Vagina (tissue), 2 donors: ENCODE measurements around the gene CADM2. TPM values are rescaled to one million over a fixed set of nuclear protein-coding genes. Genes with fewer than 3 reads are reported as not detected.

Source experiments
- DNase-seq, 2 donors: peaks; one replicate each; pipeline ENCODE4 v3.0.0-alpha.2; 2017; ENCODE audit errors: extremely low spot score in 2 of 2
- H3K27ac ChIP-seq: fragments of 200-600 bp; sonication (generic); one replicate; pipeline ENCODE4 v1.5.1; 2019
- H3K27me3 ChIP-seq: fragments of 200-600 bp; sonication (generic); one replicate; pipeline ENCODE4 v1.5.1; 2019
- H3K36me3 ChIP-seq, 2 donors: fragments of 200-600 bp; sonication (generic); one replicate each; pipeline ENCODE4 v1.5.1; 2017 to 2019
- H3K4me1 ChIP-seq: fragments of 200-600 bp; sonication (generic); one replicate; pipeline ENCODE4 v1.5.1; 2019
- H3K4me3 ChIP-seq, 2 donors: fragments of 200-600 bp; sonication (generic); 1 replicate in 1 of 2; 2 replicates in 1 of 2; pipeline ENCODE4 v1.5.1; 2016 to 2019
- H3K9me3 ChIP-seq: fragments of 200-600 bp; sonication (generic); one replicate; pipeline ENCODE4 v1.5.1; 2019
- CTCF ChIP-seq, 3 experiments: fragments of 450-650 bp in 2 of 3; fragments of 200-600 bp in 1 of 3; sonication (generic) in 1 of 3; IDR thresholded peaks; one replicate each; pipeline ENCODE4 v1.5.1; 2017 to 2019; ENCODE audit warnings: antibody characterized with exemption in 3 of 3, mild to moderate bottlenecking in 2 of 3, moderate library complexity in 2 of 3
- POLR2A ChIP-seq, 2 donors: fragments of 450-650 bp; IDR thresholded peaks; one replicate each; pipeline ENCODE4 v1.6.1; 2017; ENCODE audit warnings: antibody characterized with exemption in 2 of 2, mild to moderate bottlenecking in 2 of 2, moderate library complexity in 2 of 2
- POLR2AphosphoS5 ChIP-seq, 2 donors: sonication (generic); formaldehyde crosslinking; IDR thresholded peaks; one replicate each; pipeline ENCODE4 v1.9.0; 2017; ENCODE audit warnings: antibody characterized with exemption in 2 of 2, mild to moderate bottlenecking in 2 of 2, low read depth in 1 of 2; ENCODE audit not compliant: insufficient read depth in 1 of 2
- intact Hi-C: fragments of 100-400 bp; cut with DNase I; formaldehyde crosslinking; loops from one replicate; pipeline ENCODE4 v1.15.1; 2023
- total RNA-seq: library from RNA; depleted of rRNA; stranded (reverse); fragments of >200 nt; gene quantifications from one replicate; pipeline ENCODE4 v1.2.3, GENCODE V29; 2016

The CADM2 gene
- total RNA-seq, 1 donor from 2014 or later: 3.7 TPM

- Histone ChIP-seq H3K9me3 (no peaks in the 10 kb centered on the region), H3K27me3 (no peaks in the 10 kb centered on the region), H3K4me3 (no peak overlapping the region), H3K4me1 (no peaks in the 10 kb centered on the region), H3K27ac (no peak overlapping the region), H3K36me3 (no peaks in the 10 kb centered on the region)
- no peak for DNase-seq
- intact Hi-C loops: no loop called here
- TF ChIP-seq POLR2AphosphoS5 (IDR thresholded peaks at IDR 0.05; ENCODE audit: insufficient read depth in 1 of 2, low read depth in 1 of 2): no peak
- TF ChIP-seq POLR2A (IDR thresholded peaks at IDR 0.05): no peak
- no peak for TF ChIP-seq CTCF (IDR thresholded peaks at IDR 0.05)
Observed at GRCh38 chr3:85004147-85004546, 45.4 kb downstream of the CADM2 start.

- Histone ChIP-seq H3K9me3 (no peaks in the 10 kb centered on the region), H3K27me3 (no peaks in the 10 kb centered on the region), H3K4me1 (no peaks in the 10 kb centered on the region), H3K4me3 (no peak overlapping the region), H3K36me3 (no peaks in the 10 kb centered on the region), H3K27ac (no peak overlapping the region)
- TF ChIP-seq CTCF (IDR thresholded peaks at IDR 0.05) (no peak), POLR2A (IDR thresholded peaks at IDR 0.05) (no peak), POLR2AphosphoS5 (IDR thresholded peaks at IDR 0.05; ENCODE audit: insufficient read depth in 1 of 2, low read depth in 1 of 2) (no peak)
- DNase-seq: no peak
- intact Hi-C loops: no loop called here
Observed at GRCh38 chr3:85005946-85006345, 47.2 kb downstream of the CADM2 start.

- H3K4me3 ChIP-seq: no peak overlapping the region
- H3K4me1 ChIP-seq: no peaks in the 10 kb centered on the region
- DNase-seq: no peak
- no peak overlapping the region for H3K27ac ChIP-seq
- H3K27me3 ChIP-seq: no peaks in the 10 kb centered on the region
- H3K9me3 ChIP-seq: no peaks in the 10 kb centered on the region
- H3K36me3 ChIP-seq: no peaks in the 10 kb centered on the region
- intact Hi-C loops: no loop called here
- TF ChIP-seq CTCF (IDR thresholded peaks at IDR 0.05) (no peak), POLR2A (IDR thresholded peaks at IDR 0.05) (no peak), POLR2AphosphoS5 (IDR thresholded peaks at IDR 0.05; ENCODE audit: insufficient read depth in 1 of 2, low read depth in 1 of 2) (no peak)
Observed at GRCh38 chr3:85007195-85008094, 48.7 kb downstream of the CADM2 start.

GRCh38 chr3:85020828-85021227 lies 62.0 kb downstream of the CADM2 start:
- Histone ChIP-seq H3K9me3 (no peaks in the 10 kb centered on the region), H3K36me3 (no peaks in the 10 kb centered on the region), H3K4me1 (no peaks in the 10 kb centered on the region), H3K4me3 (no peak overlapping the region), H3K27ac (no peak overlapping the region), H3K27me3 (no peaks in the 10 kb centered on the region)
- no peak for DNase-seq
- intact Hi-C loops: no loop called here
- TF ChIP-seq POLR2AphosphoS5 (IDR thresholded peaks at IDR 0.05; ENCODE audit: insufficient read depth in 1 of 2, low read depth in 1 of 2) (no peak), POLR2A (IDR thresholded peaks at IDR 0.05) (no peak), CTCF (IDR thresholded peaks at IDR 0.05) (no peak)

- no peak for DNase-seq
- H3K27ac ChIP-seq: no peak overlapping the region
- TF ChIP-seq POLR2A (IDR thresholded peaks at IDR 0.05): no peak
- TF ChIP-seq CTCF (IDR thresholded peaks at IDR 0.05): no peak
- no peak for TF ChIP-seq POLR2AphosphoS5 (IDR thresholded peaks at IDR 0.05; ENCODE audit: insufficient read depth in 1 of 2, low read depth in 1 of 2)
- no peaks in the 10 kb centered on the region for H3K27me3 ChIP-seq
- intact Hi-C loops: no loop called here
- no peaks in the 10 kb centered on the region for H3K4me1 ChIP-seq
- H3K4me3 ChIP-seq: no peak overlapping the region
- H3K9me3 ChIP-seq: no peaks in the 10 kb centered on the region
- H3K36me3 ChIP-seq: no peaks in the 10 kb centered on the region
Observed at GRCh38 chr3:85030052-85030451, 71.3 kb downstream of the CADM2 start.
